Right lobe of liver (tissue), 4 donors: ENCODE data around the gene ASB18.

Experiments
- POLR2A ChIP-seq: fragments of 450-650 bp; IDR thresholded peaks from one replicate; pipeline ENCODE4 v1.6.1; 2017; ENCODE audit warnings: antibody characterized with exemption, mild to moderate bottlenecking
- TF ChIP-seq, protein P1 (sequence below), 4 donors: fragments of 200-600 bp in 3 of 4; fragments of 450-650 bp in 1 of 4; IDR thresholded peaks; one replicate each; pipeline versions ENCODE4 v1.5.1 to v1.8.0; 2016 to 2022; ENCODE audit warnings: antibody characterized with exemption in 4 of 4, mild to moderate bottlenecking in 2 of 4
- donor health status: DM: no; HTN: no; CAD: no.
- donor health status: DM: no; HTN: no; CAD: no.
- donor health status: DM: no; HTN: yes; CAD: no.

GRCh38 chr2:236177604-236177966 is 86.6 kb downstream of the ASB18 start:
- TF ChIP-seq, protein P1, sequence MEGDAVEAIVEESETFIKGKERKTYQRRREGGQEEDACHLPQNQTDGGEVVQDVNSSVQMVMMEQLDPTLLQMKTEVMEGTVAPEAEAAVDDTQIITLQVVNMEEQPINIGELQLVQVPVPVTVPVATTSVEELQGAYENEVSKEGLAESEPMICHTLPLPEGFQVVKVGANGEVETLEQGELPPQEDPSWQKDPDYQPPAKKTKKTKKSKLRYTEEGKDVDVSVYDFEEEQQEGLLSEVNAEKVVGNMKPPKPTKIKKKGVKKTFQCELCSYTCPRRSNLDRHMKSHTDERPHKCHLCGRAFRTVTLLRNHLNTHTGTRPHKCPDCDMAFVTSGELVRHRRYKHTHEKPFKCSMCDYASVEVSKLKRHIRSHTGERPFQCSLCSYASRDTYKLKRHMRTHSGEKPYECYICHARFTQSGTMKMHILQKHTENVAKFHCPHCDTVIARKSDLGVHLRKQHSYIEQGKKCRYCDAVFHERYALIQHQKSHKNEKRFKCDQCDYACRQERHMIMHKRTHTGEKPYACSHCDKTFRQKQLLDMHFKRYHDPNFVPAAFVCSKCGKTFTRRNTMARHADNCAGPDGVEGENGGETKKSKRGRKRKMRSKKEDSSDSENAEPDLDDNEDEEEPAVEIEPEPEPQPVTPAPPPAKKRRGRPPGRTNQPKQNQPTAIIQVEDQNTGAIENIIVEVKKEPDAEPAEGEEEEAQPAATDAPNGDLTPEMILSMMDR (IDR thresholded peaks at IDR 0.05): peak in 1 of 4 donors; percentile 18
- no peak for TF ChIP-seq POLR2A
